Measurements from ENCODE around the gene ASCC3.
A peak's percentile ranks its signal among the peaks of the same experiment; 100 is the strongest.

DNA sequence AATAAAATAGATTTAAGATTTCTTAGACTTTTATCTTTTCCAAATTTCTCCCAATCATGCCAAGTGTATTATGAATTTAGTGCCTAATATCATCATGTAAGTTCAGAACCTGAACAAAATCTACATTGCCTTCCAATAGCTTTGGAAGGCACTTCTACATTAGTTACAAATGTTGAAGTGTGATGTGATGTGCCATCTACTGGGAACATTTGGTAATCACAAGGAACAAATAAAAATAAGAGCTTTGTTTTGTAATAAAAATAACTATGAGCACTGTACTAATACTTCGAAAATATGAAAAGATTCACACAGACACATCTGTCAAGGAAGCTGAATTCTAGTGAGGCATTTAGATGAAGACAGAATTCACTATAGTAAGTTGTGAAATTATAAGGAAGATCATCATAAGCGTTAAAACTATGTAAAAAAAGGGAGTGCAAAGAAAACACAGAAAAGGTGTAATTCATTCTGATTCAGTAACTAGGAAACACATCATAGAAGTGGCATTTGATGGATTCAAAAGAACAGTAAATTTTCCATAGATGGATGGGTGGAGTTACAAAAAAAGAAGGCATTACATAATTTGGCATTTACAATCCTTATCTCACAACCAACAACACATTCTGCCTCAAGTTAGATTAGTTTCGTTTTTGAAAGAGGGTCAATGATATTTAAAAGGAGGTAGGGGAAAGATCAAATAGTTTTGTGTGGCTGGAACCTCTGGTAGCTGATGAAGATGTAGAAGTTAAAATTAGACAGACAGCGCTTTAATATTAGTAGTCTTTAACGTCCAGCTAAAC is 161.0 kb downstream of the ASCC3 start:
- TF ChIP-seq POLR2A (IDR thresholded peaks at IDR 0.05) (no peak), EP300 (IDR thresholded peaks at IDR 0.05) (no peak), POLR2AphosphoS5 (IDR thresholded peaks at IDR 0.05) (no peak)
- TF ChIP-seq, protein P1, sequence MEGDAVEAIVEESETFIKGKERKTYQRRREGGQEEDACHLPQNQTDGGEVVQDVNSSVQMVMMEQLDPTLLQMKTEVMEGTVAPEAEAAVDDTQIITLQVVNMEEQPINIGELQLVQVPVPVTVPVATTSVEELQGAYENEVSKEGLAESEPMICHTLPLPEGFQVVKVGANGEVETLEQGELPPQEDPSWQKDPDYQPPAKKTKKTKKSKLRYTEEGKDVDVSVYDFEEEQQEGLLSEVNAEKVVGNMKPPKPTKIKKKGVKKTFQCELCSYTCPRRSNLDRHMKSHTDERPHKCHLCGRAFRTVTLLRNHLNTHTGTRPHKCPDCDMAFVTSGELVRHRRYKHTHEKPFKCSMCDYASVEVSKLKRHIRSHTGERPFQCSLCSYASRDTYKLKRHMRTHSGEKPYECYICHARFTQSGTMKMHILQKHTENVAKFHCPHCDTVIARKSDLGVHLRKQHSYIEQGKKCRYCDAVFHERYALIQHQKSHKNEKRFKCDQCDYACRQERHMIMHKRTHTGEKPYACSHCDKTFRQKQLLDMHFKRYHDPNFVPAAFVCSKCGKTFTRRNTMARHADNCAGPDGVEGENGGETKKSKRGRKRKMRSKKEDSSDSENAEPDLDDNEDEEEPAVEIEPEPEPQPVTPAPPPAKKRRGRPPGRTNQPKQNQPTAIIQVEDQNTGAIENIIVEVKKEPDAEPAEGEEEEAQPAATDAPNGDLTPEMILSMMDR (IDR thresholded peaks at IDR 0.05): peak in 1 of 4 experiments; percentile 34
